Natural killer cell (primary cell): ENCODE measurements around the gene CABYR. TPM values are rescaled to one million over a fixed set of nuclear protein-coding genes. Genes with fewer than 3 reads are reported as not detected.

Experiments
- ATAC-seq, 3 donors: fragments of 150-1000 bp in 2 of 3; fragments of 200-7000 bp in 1 of 3; cut with Tn5 transposase; 1 replicate in 1 of 3; 2 replicates in 2 of 3; pipeline ENCODE4 v1.10.0; 2021; ENCODE audit warnings: mild to moderate bottlenecking in 2 of 3, moderate library complexity in 2 of 3
- DNase-seq, 2 donors: peaks; one replicate each; pipeline versions ENCODE4 v3.0.0 to v3.0.0-alpha.2; 2013 to 2021; ENCODE audit warnings: mixed read lengths in 1 of 2
- H3K27ac ChIP-seq: one replicate; pipeline ENCODE4 v1.5.1; 2013; ENCODE audit warnings: mild to moderate bottlenecking, low read length
- H3K27me3 ChIP-seq: one replicate; pipeline ENCODE4 v1.6.1; 2013; ENCODE audit warnings: low read length; ENCODE audit not compliant: control insufficient read depth, insufficient read depth
- H3K36me3 ChIP-seq: one replicate; pipeline ENCODE4 v1.6.1; 2013; ENCODE audit warnings: low read length; ENCODE audit not compliant: control insufficient read depth, insufficient read depth
- H3K4me1 ChIP-seq: one replicate; pipeline ENCODE4 v1.6.1; 2013; ENCODE audit warnings: low read length; ENCODE audit not compliant: control insufficient read depth, insufficient read depth
- H3K4me3 ChIP-seq: one replicate; pipeline ENCODE4 v1.5.1; 2013; ENCODE audit warnings: low read length
- H3K9me3 ChIP-seq: one replicate; pipeline ENCODE4 v1.6.1; 2013; ENCODE audit warnings: low read length; ENCODE audit not compliant: control insufficient read depth, insufficient read depth
- H3K27ac Mint-ChIP-seq, 2 donors: one replicate each; pipeline ENCODE4 v1.8.0; 2022; ENCODE audit warnings: mild to moderate bottlenecking in 2 of 2, mixed read lengths in 2 of 2, moderate library complexity in 1 of 2
- H3K27me3 Mint-ChIP-seq, 2 donors: one replicate each; pipeline ENCODE4 v1.8.0; 2022; ENCODE audit warnings: low read depth in 2 of 2, mixed read lengths in 2 of 2
- H3K36me3 Mint-ChIP-seq: one replicate; pipeline ENCODE4 v1.8.0; 2022; ENCODE audit warnings: mixed read lengths
- H3K4me1 Mint-ChIP-seq, 2 donors: one replicate each; pipeline ENCODE4 v1.8.0; 2022; ENCODE audit warnings: mixed read lengths in 2 of 2
- H3K4me3 Mint-ChIP-seq: one replicate; pipeline ENCODE4 v1.8.0; 2022; ENCODE audit warnings: mild to moderate bottlenecking, moderate library complexity, mixed read lengths
- H3K9me3 Mint-ChIP-seq, 2 donors: one replicate each; pipeline ENCODE4 v1.8.0; 2022; ENCODE audit warnings: mixed read lengths in 2 of 2
- WGBS: methylation state at CpG from one replicate; pipeline ENCODE4 v1.1.7; 2013; ENCODE audit warnings: missing lambda C conversion rate; ENCODE audit not compliant: insufficient coverage; 5-methylcytosine and 5-hydroxymethylcytosine counted together
- intact Hi-C: fragments of 100-400 bp; cut with micrococcal nuclease; formaldehyde crosslinking; loops from one replicate; pipeline ENCODE4 v1.14.2; 2022
- total RNA-seq, 4 donors: library from RNA; stranded (reverse); fragments of 120-200 nt in 1 of 4; gene quantifications; one replicate each; pipeline versions ENCODE4 v1.2.3 to v1.2.4, GENCODE V29; 2013 to 2022
- TF ChIP-seq, protein P1 (sequence below): fragments of 200-600 bp; IDR thresholded peaks from one replicate; pipeline ENCODE4 v1.8.0; 2022; ENCODE audit warnings: antibody characterized with exemption

Gene CABYR
- total RNA-seq, 3 donors from 2014 or later (not counting 1 experiment from before 2014, with no cell fraction given) = 0.75 to 0.94 TPM; not detected in 1

DNA sequence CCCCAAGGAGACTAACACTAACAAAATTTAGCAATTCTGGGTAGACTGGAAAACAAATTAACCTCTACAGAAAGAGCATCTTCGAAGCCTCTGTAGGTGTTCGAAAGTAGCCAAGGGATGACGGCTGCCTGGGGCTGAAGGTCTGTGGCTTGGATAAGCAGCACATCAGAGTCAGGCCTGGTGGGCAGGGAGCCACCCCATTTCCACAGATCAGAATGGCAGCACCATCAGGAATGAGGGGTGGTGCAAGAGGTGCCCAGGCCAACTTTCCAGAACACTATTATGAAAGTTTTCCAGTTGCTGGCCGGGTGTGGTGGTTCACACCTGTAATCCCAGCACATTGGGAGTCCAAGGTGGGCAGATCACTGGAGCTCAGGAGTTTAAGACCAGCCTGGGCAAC lies 57.9 kb downstream of the CABYR start:
- Histone ChIP-seq H3K27me3 (peaks cover 2% of the 10 kb centered on the region), H3K4me3 (no peak overlapping the region), H3K36me3 (no peaks in the 10 kb centered on the region), H3K4me1 (no peaks in the 10 kb centered on the region), H3K27ac (no peak overlapping the region), H3K9me3 (no peaks in the 10 kb centered on the region)
- Mint-ChIP-seq H3K36me3 (no peaks in the 10 kb centered on the region), H3K4me3 (no peak overlapping the region), H3K9me3 (no peaks in the 10 kb centered on the region), H3K27ac (no peak overlapping the region), H3K4me1 (no peaks in the 10 kb centered on the region), H3K27me3 (peaks cover 18 to 21% of the 10 kb centered on the region in 2 donors)
- TF ChIP-seq, protein P1, sequence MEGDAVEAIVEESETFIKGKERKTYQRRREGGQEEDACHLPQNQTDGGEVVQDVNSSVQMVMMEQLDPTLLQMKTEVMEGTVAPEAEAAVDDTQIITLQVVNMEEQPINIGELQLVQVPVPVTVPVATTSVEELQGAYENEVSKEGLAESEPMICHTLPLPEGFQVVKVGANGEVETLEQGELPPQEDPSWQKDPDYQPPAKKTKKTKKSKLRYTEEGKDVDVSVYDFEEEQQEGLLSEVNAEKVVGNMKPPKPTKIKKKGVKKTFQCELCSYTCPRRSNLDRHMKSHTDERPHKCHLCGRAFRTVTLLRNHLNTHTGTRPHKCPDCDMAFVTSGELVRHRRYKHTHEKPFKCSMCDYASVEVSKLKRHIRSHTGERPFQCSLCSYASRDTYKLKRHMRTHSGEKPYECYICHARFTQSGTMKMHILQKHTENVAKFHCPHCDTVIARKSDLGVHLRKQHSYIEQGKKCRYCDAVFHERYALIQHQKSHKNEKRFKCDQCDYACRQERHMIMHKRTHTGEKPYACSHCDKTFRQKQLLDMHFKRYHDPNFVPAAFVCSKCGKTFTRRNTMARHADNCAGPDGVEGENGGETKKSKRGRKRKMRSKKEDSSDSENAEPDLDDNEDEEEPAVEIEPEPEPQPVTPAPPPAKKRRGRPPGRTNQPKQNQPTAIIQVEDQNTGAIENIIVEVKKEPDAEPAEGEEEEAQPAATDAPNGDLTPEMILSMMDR = no peak
- 91% methylated on average over 4 of the region's 4 CpGs for whole genome bisulfite sequencing
- intact Hi-C loops = no loop called here
- ATAC-seq (no peak), DNase-seq (no peak)

DNA sequence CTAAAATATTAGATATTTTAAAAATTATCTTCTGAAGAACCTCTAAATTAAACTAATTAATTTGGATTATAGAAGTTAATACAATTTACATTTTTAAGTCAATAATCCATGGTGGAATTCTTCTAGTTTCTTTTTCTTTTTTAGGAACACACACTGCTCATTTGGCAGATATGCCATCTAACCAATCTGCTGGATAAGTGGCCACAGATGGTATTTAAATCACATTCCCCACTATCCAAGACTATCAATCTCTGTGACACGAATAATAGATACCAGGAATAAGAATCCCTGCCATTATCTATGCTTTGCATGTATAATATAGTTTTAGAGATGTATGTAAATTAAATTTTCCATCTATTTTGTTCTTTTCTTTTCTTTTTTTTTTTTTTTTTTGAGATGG lies 58.5 kb downstream of the CABYR start:
- H3K9me3 ChIP-seq = no peaks in the 10 kb centered on the region
- Mint-ChIP-seq H3K27ac (no peak overlapping the region), H3K4me1 (no peaks in the 10 kb centered on the region), H3K4me3 (no peak overlapping the region), H3K36me3 (no peaks in the 10 kb centered on the region), H3K27me3 (peaks cover 15 to 18% of the 10 kb centered on the region in 2 donors), H3K9me3 (no peaks in the 10 kb centered on the region)
- H3K27me3 ChIP-seq = no peaks in the 10 kb centered on the region
- WGBS = no CpG with 5 or more reads among the region's 1 CpG
- ATAC-seq (no peak), DNase-seq (no peak)
- no peak overlapping the region for H3K27ac ChIP-seq
- intact Hi-C loops = no loop called here
- no peak overlapping the region for H3K4me3 ChIP-seq
- no peaks in the 10 kb centered on the region for H3K36me3 ChIP-seq
- TF ChIP-seq, protein P1 = no peak
- H3K4me1 ChIP-seq = no peaks in the 10 kb centered on the region

DNA sequence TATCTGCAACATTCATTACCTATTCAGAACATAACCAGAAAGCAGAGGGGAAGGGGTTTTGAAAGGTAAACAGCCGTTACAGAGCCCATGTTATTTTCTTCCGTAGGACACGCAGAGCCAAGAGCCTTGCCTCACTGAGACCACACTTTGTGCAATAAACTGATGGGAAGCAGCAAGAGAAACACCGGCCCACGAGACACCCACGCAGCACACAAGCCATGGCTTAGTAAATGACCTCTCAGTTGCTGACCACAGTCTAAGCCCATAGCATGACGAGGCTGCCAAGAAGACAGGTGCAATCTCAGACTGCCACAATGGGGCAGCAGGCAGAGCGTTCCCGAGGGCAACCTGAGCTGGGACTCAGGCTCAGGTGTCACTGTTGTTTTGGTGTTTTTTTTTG lies 59.6 kb downstream of the CABYR start:
- H3K4me1 ChIP-seq = no peaks in the 10 kb centered on the region
- no peaks in the 10 kb centered on the region for H3K9me3 ChIP-seq
- Mint-ChIP-seq H3K27me3 (peaks cover 7 to 14% of the 10 kb centered on the region in 2 donors), H3K27ac (no peak overlapping the region), H3K4me1 (no peaks in the 10 kb centered on the region), H3K4me3 (no peak overlapping the region), H3K9me3 (no peaks in the 10 kb centered on the region), H3K36me3 (no peaks in the 10 kb centered on the region)
- TF ChIP-seq, protein P1 = no peak
- intact Hi-C loops = no loop called here
- H3K27me3 ChIP-seq = no peaks in the 10 kb centered on the region
- no peaks in the 10 kb centered on the region for H3K36me3 ChIP-seq
- WGBS = 88% methylated on average over 9 of the region's 9 CpGs
- H3K4me3 ChIP-seq = no peak overlapping the region
- no peak for ATAC-seq
- no peak for DNase-seq
- H3K27ac ChIP-seq = no peak overlapping the region

DNA sequence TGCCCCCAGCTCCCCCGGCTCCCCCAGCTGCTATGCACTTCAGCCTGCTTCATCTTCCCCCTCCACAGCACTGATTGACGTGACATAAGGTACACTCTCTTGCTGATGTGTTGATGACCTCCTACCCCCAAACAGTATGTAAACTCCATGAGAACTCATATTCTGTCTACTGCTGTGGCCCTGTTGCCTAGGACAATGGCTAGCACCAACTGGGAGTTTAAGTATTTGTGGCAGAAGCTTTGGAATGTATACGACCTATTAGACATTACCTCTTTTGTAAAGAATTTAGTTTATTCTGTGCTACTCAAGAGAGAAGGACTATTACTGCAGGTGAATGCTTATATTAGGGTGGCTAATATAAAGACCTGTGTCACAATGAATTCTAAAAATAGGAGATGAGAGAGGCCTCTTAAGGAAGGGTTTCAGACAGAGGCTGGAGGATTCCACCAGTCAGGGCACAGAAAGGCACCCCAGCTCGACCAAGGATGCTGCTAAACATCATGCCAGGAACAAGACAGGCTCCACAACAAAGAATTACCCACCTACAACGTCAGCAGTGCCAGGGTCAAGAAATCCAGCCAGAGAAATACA lies 60.6 kb downstream of the CABYR start:
- Mint-ChIP-seq H3K27ac (no peak overlapping the region), H3K36me3 (no peaks in the 10 kb centered on the region), H3K27me3 (peaks cover 10% of the 10 kb centered on the region in 2 donors), H3K4me3 (no peak overlapping the region), H3K9me3 (no peaks in the 10 kb centered on the region), H3K4me1 (no peaks in the 10 kb centered on the region)
- no peaks in the 10 kb centered on the region for H3K27me3 ChIP-seq
- H3K36me3 ChIP-seq = no peaks in the 10 kb centered on the region
- no peaks in the 10 kb centered on the region for H3K9me3 ChIP-seq
- no peaks in the 10 kb centered on the region for H3K4me1 ChIP-seq
- TF ChIP-seq, protein P1 = no peak
- no peak overlapping the region for H3K4me3 ChIP-seq
- 82% methylated on average over 5 of the region's 5 CpGs for WGBS
- H3K27ac ChIP-seq = no peak overlapping the region
- no peak for ATAC-seq
- no peak for DNase-seq
- intact Hi-C loops = no loop called here
